AG20443 (cell line): ENCODE measurements around the gene AJAP1.
A peak's percentile ranks its signal among the peaks of the same experiment; 100 is the strongest.

Experiments
- DNase-seq: peaks from one replicate; pipeline ENCODE4 v3.0.0; 2012; ENCODE audit warnings: low spot score, mixed read lengths

The AJAP1 gene

GRCh38 chr1:4734791-4735190 lies 80.4 kb downstream of the AJAP1 start:
- no peak for DNase-seq

DNA sequence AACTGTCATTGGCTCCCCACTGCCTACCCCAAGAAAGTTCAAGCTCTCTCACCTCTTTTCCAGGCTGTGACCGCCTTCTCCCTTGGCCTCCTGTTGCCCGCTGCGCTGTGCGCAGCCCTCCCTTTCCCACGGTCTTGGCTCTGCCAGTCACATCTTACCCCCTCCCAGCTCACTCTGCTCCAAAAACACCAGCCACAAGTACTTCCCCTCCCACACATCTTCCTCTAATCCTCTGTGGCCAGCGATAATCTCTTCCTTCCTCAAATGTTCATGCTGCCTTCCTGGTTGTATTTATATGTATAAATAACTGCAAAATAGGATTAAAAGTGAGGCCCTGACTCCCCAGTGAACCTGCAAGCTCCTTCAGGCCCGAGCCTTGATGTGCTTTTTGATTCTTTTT lies 81.8 kb downstream of the AJAP1 start:
- no peak for DNase-seq

- DNase-seq, result no peak
Observed at GRCh38 chr1:4741876-4742423, 87.5 kb downstream of the AJAP1 start.

DNA sequence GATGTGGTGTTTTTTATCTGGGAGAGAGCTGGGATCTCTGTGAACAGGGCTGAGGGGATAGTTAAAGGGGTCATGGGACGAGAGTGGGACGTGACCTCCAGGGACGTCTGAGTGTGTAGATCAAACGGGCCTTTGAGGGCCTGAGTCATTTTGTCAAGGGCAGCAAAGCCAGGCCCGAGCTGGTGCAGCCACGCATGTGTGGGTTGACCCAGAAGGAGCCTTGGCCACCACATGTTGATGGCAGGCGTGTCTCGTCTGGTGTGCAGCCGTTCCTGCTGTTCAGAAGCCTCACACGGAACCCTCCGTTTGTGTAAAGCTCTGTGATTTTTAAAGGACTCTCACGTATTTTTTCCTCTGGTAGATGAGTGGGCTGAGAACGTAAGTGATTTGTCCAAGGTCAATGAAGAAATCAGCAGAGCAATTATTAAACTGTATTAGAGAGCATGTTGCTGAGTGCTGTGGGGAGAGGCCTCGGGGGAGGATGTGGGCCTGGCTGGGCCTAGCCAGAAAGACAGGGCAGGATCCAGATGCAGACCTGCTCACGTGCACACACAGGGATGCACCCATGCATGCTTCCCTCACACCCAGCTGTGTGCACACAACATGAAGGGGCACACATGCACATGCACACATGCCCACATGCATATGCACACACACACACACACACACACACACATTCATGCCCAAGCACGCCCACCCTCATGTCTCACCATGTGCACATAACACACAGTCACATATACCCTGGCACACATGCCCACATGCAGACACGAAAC lies 89.8 kb downstream of the AJAP1 start:
- DNase-seq, result no peak

DNA sequence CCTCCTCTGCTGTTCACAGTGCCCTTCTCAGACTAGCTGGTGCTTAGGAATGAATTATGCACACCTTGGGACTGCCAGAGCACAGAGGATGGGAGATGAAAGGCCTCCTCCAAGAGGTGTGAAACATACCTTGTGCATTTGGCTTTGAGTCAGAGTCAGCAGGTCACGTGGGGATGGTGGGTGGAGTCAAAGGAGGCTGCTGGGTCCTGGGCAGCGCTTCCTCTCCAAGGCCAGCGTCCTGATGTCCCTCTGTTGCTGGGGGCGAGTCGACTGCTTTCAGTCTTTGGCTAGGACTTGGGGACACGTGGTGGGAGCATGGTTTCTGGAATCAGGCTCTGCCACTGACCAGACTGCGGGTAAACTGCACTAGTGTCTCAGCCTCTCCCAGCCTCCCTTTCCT lies 91.2 kb downstream of the AJAP1 start:
- no peak for DNase-seq

DNA sequence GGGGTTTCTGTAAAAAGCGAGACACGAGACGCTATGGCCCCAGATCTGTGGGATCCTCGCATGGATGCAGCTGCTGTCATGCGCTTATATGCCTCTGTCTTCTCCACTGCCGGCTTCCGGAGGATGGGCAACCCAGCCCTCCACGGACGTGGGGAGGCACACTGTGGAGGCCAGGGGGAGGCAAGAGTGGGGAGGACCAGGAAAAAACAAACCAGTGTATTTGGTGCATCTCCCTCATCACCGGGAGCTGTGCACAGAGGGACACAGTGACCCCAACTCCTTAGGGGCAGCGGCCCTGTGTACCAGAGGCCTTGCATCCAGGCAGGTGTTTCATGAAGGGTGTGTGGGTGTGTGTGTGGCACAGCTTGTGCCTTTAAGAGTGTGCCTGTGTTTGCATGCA lies 95.0 kb downstream of the AJAP1 start:
- DNase-seq, result no peak

DNA sequence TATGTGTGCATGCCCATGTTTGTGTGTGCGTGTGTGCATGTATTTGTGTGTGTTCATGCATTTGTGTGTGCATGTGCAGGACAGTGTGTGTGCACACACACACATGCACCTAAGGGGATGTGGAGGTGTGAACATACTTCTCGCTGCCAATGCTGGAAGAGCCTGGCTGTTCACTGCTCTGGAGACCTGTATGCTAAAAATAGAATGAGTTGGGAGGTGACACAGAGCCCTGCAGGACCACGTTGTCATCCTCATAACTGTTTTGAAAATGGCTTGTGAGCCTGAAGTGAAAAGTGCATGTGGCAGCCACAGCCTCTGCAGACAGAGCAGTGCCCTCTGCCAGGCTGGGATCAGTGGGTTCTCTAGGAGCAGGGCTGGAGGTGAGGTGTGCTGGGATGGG lies 95.8 kb downstream of the AJAP1 start:
- no peak for DNase-seq

DNA sequence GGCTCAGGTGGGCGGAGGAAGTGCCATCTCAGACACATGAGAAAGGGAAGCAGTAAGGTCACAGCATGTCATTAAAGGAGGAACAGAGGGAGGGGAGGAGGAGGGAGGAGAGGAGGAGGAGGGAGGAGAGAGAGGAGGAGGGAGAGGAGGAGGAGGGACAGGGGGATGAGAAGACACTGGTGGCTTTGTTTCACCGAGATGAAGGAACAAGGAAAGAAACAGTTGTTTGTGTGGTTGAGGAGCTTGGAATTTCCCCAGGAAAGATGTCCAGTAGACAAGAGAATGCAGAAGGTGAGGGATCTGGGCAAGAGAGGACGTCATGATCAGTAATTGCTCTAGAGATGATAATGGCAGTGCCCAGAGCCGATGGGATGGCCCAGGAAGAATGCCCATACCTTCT lies 97.7 kb downstream of the AJAP1 start:
- no peak for DNase-seq

GRCh38 chr1:4754816-4755215 lies 100.4 kb downstream of the AJAP1 start:
- no peak for DNase-seq

DNA sequence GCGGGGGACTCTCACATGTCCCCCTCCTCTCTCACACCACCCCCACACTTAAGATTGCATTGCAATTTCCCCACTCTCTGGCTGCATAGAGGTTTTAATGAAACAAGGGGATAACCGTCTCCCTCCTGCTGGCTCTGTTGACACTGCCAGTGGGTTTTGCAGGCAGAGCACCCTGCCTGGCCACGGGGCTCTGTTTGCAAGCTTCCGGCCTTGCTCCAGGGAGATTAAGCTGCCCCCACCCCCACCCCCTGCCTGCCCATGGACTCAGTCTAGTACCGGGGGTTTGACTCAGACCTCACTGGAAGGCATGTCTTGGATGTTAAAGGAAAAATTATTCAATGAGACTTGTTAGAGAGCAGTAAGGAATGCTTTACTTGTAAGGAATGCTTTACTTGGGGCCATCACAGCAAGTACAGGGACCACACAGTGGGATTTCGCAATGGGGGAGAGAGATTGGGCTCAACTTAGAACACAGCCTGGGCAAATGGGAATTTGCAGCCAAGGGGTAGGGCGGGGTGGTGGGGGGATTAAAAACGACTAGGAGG lies 101.0 kb downstream of the AJAP1 start:
- peak; percentile 41 for DNase-seq

GRCh38 chr1:4755864-4756504 lies 101.6 kb downstream of the AJAP1 start:
- DNase-seq, result no peak

GRCh38 chr1:4756851-4757580 lies 102.6 kb downstream of the AJAP1 start:
- DNase-seq, result no peak

GRCh38 chr1:4759671-4760070 lies 105.3 kb downstream of the AJAP1 start:
- DNase-seq, result no peak

DNA sequence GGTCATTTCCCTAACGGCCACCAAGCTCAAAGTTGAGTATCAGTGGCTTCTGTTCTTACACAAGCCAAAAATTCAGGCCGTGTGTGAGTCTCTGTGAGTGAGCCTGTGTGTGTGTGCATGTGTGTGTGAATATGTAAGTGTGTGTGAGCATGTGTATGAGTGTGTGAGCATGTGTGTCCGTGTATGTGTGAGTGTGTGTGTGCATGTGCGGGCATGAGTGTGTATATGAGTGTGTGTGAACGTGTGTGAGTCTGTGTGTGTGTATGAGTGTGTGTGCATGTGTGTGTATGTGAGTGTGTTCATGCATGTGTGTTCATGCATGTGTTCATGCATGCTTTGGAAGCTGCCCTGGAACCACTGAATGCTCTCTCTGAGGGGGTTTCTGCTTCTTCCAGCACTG lies 105.7 kb downstream of the AJAP1 start:
- no peak for DNase-seq

GRCh38 chr1:4761324-4761723 lies 106.9 kb downstream of the AJAP1 start:
- DNase-seq, result no peak

DNA sequence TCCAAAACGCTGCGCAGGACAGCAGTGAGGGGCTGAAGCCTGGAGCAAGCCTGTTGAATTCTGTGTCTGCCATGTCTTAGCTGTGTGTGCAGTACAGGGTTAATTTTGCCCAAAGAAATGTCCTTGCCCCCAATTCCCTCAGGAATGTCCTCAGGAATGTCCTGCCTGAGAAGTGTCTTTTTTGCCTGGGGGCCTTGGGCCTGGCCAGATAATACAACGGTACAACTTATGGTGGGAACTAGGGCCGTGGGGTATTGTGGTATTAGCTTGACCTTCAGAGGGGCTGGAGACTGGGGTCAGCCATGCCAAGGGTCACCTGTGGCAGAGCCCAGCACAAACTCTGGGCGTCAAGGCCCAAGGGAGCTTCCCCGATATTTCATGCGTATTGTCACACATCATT lies 107.7 kb downstream of the AJAP1 start:
- DNase-seq, result no peak

GRCh38 chr1:4767308-4767707 lies 112.9 kb downstream of the AJAP1 start:
- no peak for DNase-seq

DNA sequence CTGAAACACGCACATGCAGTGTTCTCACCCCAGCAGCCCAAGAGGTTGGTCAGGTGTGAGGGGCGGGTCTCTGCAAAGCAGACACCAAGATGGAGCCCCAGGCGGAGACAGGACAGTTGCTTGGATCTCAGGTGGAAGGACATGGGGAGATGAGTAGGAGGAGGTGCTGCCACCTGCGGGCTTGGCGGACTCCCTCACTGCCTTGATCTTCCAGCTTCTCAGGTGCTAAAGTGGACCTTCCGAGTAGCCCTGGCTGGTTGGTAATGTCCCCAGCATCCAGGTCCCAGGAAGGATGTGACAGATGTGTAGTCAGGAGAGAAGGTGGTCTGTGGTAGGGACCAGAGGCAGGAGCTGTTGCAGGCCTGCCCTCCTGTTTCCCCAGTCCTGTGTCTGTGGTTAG lies 114.1 kb downstream of the AJAP1 start:
- DNase-seq, result no peak

- DNase-seq, result no peak
Observed at GRCh38 chr1:4769516-4770280, 115.3 kb downstream of the AJAP1 start.

GRCh38 chr1:4770713-4771112 lies 116.3 kb downstream of the AJAP1 start:
- DNase-seq, result no peak

DNA sequence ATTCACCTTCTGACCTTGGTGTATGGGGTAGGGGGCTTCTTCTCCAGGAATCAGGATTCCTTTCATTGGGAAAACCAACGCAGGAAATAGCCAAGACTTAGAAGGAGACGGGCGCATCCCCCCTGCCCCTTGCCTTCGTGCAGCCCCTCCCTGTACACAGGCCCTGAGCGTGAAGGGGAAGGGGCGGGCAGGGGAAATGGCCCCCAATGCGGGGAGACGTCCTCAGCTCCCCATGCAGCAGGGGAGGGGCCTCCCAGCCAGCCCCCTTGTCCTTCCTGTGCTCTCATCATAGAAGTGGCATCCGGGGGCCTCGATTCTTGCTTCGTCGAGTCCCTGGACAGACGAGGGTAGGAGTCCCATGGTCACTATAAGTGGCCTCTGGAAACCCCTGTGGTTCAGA lies 116.9 kb downstream of the AJAP1 start:
- no peak for DNase-seq

DNA sequence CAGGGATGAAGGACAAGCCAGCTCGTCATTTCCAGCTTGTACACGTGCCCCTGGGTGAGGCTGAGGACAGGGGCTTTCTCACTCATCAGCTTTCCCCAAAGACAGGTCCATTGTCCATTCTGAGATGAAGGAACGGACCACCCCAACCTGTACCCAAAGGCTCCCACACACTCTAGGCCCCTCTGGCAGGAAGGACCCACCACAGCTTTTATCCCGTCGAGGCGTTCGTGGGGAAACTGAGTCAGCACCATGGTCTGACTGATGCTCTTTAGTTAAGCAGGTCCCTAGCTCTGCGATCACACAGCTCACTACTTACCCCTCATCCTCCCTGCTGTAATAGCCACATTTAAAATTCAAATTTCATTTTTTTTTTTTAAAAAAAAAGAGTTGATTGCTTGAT lies 117.3 kb downstream of the AJAP1 start:
- no peak for DNase-seq
